ENCODE data around the gene C1QL1.

The C1QL1 gene

GRCh38 chr17:44966348-44967025, 1.6 kb downstream of the C1QL1 start:
- in situ Hi-C loops (cut with HindIII; ENCODE audit: low sequenced_read_pairs) = no loop called here
- DNase-seq (ENCODE audit: low read depth) = no peak
- TF ChIP-seq, protein P1, sequence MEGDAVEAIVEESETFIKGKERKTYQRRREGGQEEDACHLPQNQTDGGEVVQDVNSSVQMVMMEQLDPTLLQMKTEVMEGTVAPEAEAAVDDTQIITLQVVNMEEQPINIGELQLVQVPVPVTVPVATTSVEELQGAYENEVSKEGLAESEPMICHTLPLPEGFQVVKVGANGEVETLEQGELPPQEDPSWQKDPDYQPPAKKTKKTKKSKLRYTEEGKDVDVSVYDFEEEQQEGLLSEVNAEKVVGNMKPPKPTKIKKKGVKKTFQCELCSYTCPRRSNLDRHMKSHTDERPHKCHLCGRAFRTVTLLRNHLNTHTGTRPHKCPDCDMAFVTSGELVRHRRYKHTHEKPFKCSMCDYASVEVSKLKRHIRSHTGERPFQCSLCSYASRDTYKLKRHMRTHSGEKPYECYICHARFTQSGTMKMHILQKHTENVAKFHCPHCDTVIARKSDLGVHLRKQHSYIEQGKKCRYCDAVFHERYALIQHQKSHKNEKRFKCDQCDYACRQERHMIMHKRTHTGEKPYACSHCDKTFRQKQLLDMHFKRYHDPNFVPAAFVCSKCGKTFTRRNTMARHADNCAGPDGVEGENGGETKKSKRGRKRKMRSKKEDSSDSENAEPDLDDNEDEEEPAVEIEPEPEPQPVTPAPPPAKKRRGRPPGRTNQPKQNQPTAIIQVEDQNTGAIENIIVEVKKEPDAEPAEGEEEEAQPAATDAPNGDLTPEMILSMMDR (IDR thresholded peaks at IDR 0.05; ENCODE audit: low read depth, low read length, missing control alignments) = no peak
- no peak overlapping the region for H3K4me3 ChIP-seq (ENCODE audit: low read depth, low read length)

GRCh38 chr17:44965481-44966234, 2.4 kb downstream of the C1QL1 start:
- TF ChIP-seq, protein P1 (IDR thresholded peaks at IDR 0.05; ENCODE audit: low read depth, low read length, missing control alignments) = no peak
- H3K4me3 ChIP-seq (ENCODE audit: low read depth, low read length) = no peak overlapping the region
- no peak for DNase-seq (ENCODE audit: low read depth)
- in situ Hi-C loops (cut with HindIII; ENCODE audit: low sequenced_read_pairs) = no loop called here

DNA sequence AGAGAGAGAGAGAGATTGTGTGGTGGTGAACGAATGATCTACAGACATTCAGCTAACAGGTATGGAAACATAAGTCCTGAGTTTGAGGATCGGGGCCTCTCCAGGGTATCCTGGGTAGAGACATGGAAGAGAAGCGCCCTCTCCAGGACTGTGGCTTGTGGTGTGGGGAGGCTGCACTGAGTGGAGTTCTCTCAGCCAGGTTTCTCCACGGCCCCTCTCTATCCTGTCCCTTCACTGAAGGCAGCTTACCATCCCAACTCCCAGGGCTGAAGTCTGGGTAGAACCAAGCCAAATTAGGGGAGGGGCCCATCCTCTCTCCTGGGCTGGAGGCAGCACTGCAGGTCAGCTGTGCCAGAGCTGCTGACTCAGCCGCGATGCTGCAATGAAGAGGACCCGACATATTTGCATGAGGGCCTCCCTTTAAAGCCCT, 6.2 kb downstream of the C1QL1 start:
- no peak overlapping the region for H3K4me3 ChIP-seq (ENCODE audit: low read depth, low read length)
- TF ChIP-seq, protein P1 (IDR thresholded peaks at IDR 0.05; ENCODE audit: low read depth, low read length, missing control alignments) = peak; percentile 21
- in situ Hi-C loops (cut with HindIII; ENCODE audit: low sequenced_read_pairs) = no loop called here
- DNase-seq (ENCODE audit: low read depth) = no peak

DNA sequence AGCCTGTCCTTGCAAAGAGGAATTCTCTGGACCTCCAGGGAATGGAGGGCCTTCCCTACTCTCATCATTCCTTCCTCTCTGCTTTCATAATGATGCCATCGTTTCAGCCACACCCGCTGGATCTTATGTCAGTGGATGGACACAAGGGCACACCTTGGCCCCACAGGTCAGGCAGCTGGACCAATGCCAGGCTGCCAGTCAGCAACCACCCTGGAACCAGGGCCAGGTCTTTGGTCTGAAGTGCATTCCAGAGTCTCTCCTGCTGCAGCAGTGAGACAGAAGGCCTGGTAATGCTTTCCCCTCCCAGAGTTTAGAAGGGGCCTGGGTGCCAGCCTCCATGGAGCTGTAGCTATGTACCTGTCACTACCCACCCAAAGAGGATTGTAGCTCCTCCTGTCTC, 7.4 kb downstream of the C1QL1 start:
- TF ChIP-seq, protein P1 (IDR thresholded peaks at IDR 0.05; ENCODE audit: low read depth, low read length, missing control alignments) = no peak
- H3K4me3 ChIP-seq (ENCODE audit: low read depth, low read length) = no peak overlapping the region
- in situ Hi-C loops (cut with HindIII; ENCODE audit: low sequenced_read_pairs) = no loop called here
- no peak for DNase-seq (ENCODE audit: low read depth)

- TF ChIP-seq, protein P1 (IDR thresholded peaks at IDR 0.05; ENCODE audit: low read depth, low read length, missing control alignments) = no peak
- in situ Hi-C loops (cut with HindIII; ENCODE audit: low sequenced_read_pairs) = no loop called here
- no peak overlapping the region for H3K4me3 ChIP-seq (ENCODE audit: low read depth, low read length)
- DNase-seq (ENCODE audit: low read depth) = no peak
Observed at GRCh38 chr17:44959821-44960531, 8.1 kb downstream of the C1QL1 start.

All from astrocyte of the cerebellum (primary cell).